Neural crest cell (in vitro differentiated cells): Measurements from ENCODE around the gene SCCPDH. TPM values are rescaled to one million over a fixed set of nuclear protein-coding genes. Genes with fewer than 3 reads are reported as not detected.
A peak's percentile ranks its signal among the peaks of the same experiment; 100 is the strongest.
"Not testable (repeated sequence)": the region's sequence is repeated elsewhere in the genome, so short reads cannot be mapped to it uniquely, and the experiment has no call there.

Source experiments
- DNase-seq: peaks from one replicate; pipeline ENCODE4 v3.0.0; 2021; ENCODE audit warnings: low read depth, mixed read lengths, low spot score
- H3K27ac Mint-ChIP-seq: one replicate; pipeline ENCODE4 v1.8.0; 2021; ENCODE audit warnings: mild to moderate bottlenecking, mixed read lengths; ENCODE audit not compliant: unreplicated experiment
- H3K27me3 Mint-ChIP-seq: 2 replicates; pipeline ENCODE4 v1.8.0; 2021; ENCODE audit warnings: low read depth, mild to moderate bottlenecking, mixed read lengths
- H3K36me3 Mint-ChIP-seq: 2 replicates; pipeline ENCODE4 v1.8.0; 2021; ENCODE audit warnings: low read depth, mild to moderate bottlenecking, mixed read lengths
- H3K4me1 Mint-ChIP-seq: 2 replicates; pipeline ENCODE4 v1.8.0; 2021; ENCODE audit warnings: mixed read lengths
- H3K4me3 Mint-ChIP-seq: one replicate; pipeline ENCODE4 v1.8.0; 2021; ENCODE audit warnings: mild to moderate bottlenecking, mixed read lengths
- H3K9me3 Mint-ChIP-seq: 2 replicates; pipeline ENCODE4 v1.8.0; 2021; ENCODE audit warnings: mixed read lengths
- CTCF ChIP-seq: fragments of 200-600 bp; sonication (generic); conservative IDR thresholded peaks from 2 replicates; pipeline ENCODE4 v1.5.0; 2021; ENCODE audit warnings: antibody characterized with exemption, mild to moderate bottlenecking
- total RNA-seq: library from RNA; stranded (reverse); gene quantifications from 2 replicates; pipeline ENCODE4 v1.2.1, GENCODE V29; 2021

SCCPDH gene
- total RNA-seq, 1 donor from 2014 or later = 53.1 TPM

GRCh38 chr1:246724731-246725095 is 504 bp downstream of the SCCPDH start:
- Mint-ChIP-seq H3K27me3 (no peaks in the 10 kb centered on the region), H3K36me3 (peaks cover 34% of the 10 kb centered on the region), H3K4me1 (peaks cover 48% of the 10 kb centered on the region), H3K4me3 (peak overlapping the region; percentile 98), H3K27ac (peak overlapping the region; percentile 98), H3K9me3 (peaks cover 25% of the 10 kb centered on the region)
- TF ChIP-seq CTCF = no peak
- no peak for DNase-seq

GRCh38 chr1:246725191-246725590 is 982 bp downstream of the SCCPDH start:
- Mint-ChIP-seq H3K9me3 (peaks cover 27% of the 10 kb centered on the region), H3K4me3 (peak overlapping the region; percentile 98), H3K27me3 (no peaks in the 10 kb centered on the region), H3K27ac (peak overlapping the region; percentile 98), H3K36me3 (peaks cover 39% of the 10 kb centered on the region), H3K4me1 (peaks cover 52% of the 10 kb centered on the region)
- no peak for DNase-seq
- TF ChIP-seq CTCF = no peak

GRCh38 chr1:246726255-246726679 is 2.1 kb downstream of the SCCPDH start:
- peaks cover 57% of the 10 kb centered on the region for H3K4me1 Mint-ChIP-seq
- peaks cover 23% of the 10 kb centered on the region for H3K9me3 Mint-ChIP-seq
- H3K36me3 Mint-ChIP-seq = peaks cover 46% of the 10 kb centered on the region
- H3K27ac Mint-ChIP-seq = peak overlapping the region; percentile 98
- TF ChIP-seq CTCF = no peak
- DNase-seq = no peak
- peak overlapping the region; percentile 98 for H3K4me3 Mint-ChIP-seq
- no peaks in the 10 kb centered on the region for H3K27me3 Mint-ChIP-seq

- no peak for TF ChIP-seq CTCF
- peak overlapping the region; percentile 98 for H3K27ac Mint-ChIP-seq
- peaks cover 22% of the 10 kb centered on the region for H3K9me3 Mint-ChIP-seq
- peaks cover 53% of the 10 kb centered on the region for H3K36me3 Mint-ChIP-seq
- peak overlapping the region; percentile 98 for H3K4me3 Mint-ChIP-seq
- no peaks in the 10 kb centered on the region for H3K27me3 Mint-ChIP-seq
- H3K4me1 Mint-ChIP-seq = peaks cover 58% of the 10 kb centered on the region
- no peak for DNase-seq
These were observed 2.7 kb downstream of the SCCPDH start for GRCh38 chr1:246726881-246727280.

GRCh38 chr1:246727594-246727993 is 3.4 kb downstream of the SCCPDH start:
- Mint-ChIP-seq H3K4me1 (peaks cover 58% of the 10 kb centered on the region), H3K27ac (peak overlapping the region; percentile 96), H3K27me3 (no peaks in the 10 kb centered on the region), H3K4me3 (peak overlapping the region; percentile 35), H3K36me3 (peaks cover 57% of the 10 kb centered on the region), H3K9me3 (peaks cover 20% of the 10 kb centered on the region)
- no peak for DNase-seq
- no peak for TF ChIP-seq CTCF

- TF ChIP-seq CTCF = no peak
- Mint-ChIP-seq H3K4me1 (peaks cover 58% of the 10 kb centered on the region), H3K36me3 (peaks cover 57% of the 10 kb centered on the region), H3K9me3 (peaks cover 20% of the 10 kb centered on the region), H3K4me3 (peak overlapping the region; percentile 29), H3K27ac (peak overlapping the region; percentile 92), H3K27me3 (no peaks in the 10 kb centered on the region)
- no peak for DNase-seq
These were observed 4.1 kb downstream of the SCCPDH start for GRCh38 chr1:246728311-246728710.

GRCh38 chr1:246729040-246729439 is 4.8 kb downstream of the SCCPDH start:
- H3K9me3 Mint-ChIP-seq = peaks cover 20% of the 10 kb centered on the region
- peaks cover 66% of the 10 kb centered on the region for H3K4me1 Mint-ChIP-seq
- DNase-seq, H3K27me3 Mint-ChIP-seq: not testable (repeated sequence)
- H3K36me3 Mint-ChIP-seq = peaks cover 61% of the 10 kb centered on the region
- peak overlapping the region; percentile 73 for H3K27ac Mint-ChIP-seq
- peak overlapping the region; percentile 29 for H3K4me3 Mint-ChIP-seq
